WERI-Rb-1 (cell line): ENCODE measurements around the gene ITPKA.

ENCODE experiments used
- DNase-seq: peaks from one replicate; pipeline ENCODE4 v3.0.0-alpha.2; 2020
- H3K27ac ChIP-seq: fragments of 250-450 bp; sonication (Bioruptor Pico); 2 replicates; pipeline ENCODE4 v1.5.1; 2020; ENCODE audit warnings: mild to moderate bottlenecking, moderate library complexity
- H3K27me3 ChIP-seq: fragments of 250-450 bp; sonication (Bioruptor Pico); 2 replicates; pipeline ENCODE4 v1.5.1; 2021; ENCODE audit warnings: mild to moderate bottlenecking, low read depth, moderate library complexity; ENCODE audit not compliant: insufficient read depth, severe bottlenecking
- H3K36me3 ChIP-seq: fragments of 250-450 bp; sonication (Bioruptor Pico); 2 replicates; pipeline ENCODE4 v1.5.1; 2020; ENCODE audit warnings: mild to moderate bottlenecking, moderate library complexity
- H3K4me3 ChIP-seq: 2 replicates; pipeline ENCODE4 v1.5.1; 2011; ENCODE audit warnings: low read depth, mild to moderate bottlenecking, control low read depth, low read length
- H3K9me3 ChIP-seq: fragments of 250-450 bp; sonication (Bioruptor Pico); 2 replicates; pipeline ENCODE4 v1.5.1; 2021; ENCODE audit warnings: mild to moderate bottlenecking, moderate library complexity; ENCODE audit not compliant: severe bottlenecking
- TF ChIP-seq, protein P1 (sequence below): IDR thresholded peaks from 2 replicates; pipeline ENCODE4 v1.5.1; 2011; ENCODE audit warnings: low read depth, mild to moderate bottlenecking, control low read depth, inconsistent platforms, low read length

ITPKA gene

DNA sequence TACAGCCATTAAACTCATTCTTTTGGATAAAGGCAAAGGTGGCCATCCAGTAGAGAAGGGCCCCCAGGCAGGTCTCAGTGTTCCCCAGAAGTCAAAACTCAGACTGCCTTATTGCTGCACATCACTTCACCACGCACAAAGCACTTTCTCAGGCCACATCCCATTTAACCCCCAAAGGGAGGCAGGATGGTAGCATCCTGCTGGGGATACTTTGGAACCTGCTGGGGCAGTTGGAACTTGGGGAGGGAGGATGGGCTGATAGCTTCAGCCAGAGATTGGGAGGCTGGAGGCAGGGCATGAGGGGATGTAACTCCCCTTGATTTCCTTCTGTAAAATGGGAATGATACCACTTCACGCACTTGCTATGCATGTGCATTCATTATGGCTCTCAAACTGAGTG is 5.0 kb downstream of the ITPKA start:
- Histone ChIP-seq H3K27me3 (no peaks in the 10 kb centered on the region), H3K36me3 (no peaks in the 10 kb centered on the region)
- TF ChIP-seq, protein P1, sequence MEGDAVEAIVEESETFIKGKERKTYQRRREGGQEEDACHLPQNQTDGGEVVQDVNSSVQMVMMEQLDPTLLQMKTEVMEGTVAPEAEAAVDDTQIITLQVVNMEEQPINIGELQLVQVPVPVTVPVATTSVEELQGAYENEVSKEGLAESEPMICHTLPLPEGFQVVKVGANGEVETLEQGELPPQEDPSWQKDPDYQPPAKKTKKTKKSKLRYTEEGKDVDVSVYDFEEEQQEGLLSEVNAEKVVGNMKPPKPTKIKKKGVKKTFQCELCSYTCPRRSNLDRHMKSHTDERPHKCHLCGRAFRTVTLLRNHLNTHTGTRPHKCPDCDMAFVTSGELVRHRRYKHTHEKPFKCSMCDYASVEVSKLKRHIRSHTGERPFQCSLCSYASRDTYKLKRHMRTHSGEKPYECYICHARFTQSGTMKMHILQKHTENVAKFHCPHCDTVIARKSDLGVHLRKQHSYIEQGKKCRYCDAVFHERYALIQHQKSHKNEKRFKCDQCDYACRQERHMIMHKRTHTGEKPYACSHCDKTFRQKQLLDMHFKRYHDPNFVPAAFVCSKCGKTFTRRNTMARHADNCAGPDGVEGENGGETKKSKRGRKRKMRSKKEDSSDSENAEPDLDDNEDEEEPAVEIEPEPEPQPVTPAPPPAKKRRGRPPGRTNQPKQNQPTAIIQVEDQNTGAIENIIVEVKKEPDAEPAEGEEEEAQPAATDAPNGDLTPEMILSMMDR, result no peak

DNA sequence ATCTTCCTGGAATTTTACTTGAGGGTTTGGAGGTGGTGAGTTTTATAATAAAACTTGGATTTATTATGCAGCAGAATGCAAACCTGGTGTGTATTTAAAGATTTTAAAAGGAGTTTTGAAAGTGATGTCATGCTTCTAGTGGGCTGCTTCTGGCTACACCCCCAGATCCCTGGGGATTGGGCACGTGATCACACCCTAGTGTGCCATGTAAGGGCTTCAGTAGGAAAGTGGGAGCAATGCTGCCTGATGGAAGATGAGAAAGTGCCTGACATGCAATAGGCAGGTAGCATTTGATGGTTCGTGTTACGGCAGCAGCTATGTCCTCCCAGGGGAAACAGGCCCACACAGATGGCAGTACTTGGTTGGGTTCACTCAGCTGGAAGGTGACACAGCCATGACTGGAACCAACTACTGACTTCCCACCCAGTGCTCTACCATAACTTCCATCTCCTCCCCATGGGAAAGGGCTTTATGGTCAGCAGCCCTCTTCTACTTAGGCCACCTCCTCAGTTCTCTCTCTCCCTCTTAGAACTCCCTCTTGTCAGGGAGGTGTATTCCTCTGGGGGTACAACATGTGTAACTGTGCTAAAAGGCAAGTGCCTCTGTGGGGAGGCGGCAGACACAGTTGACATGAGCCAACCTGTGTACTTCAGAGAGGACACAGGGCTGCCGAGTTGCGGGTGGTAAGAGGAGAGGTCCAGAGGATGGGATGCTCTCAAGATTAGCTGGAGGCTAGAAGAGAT is 5.6 kb downstream of the ITPKA start:
- Histone ChIP-seq H3K36me3 (no peaks in the 10 kb centered on the region), H3K4me3 (no peak overlapping the region), H3K9me3 (no peaks in the 10 kb centered on the region), H3K27ac (no peak overlapping the region), H3K27me3 (no peaks in the 10 kb centered on the region)
- DNase-seq, result no peak
- TF ChIP-seq, protein P1, result no peak

More for the DNA sequence above, 5.0 kb downstream of the ITPKA start:
- Histone ChIP-seq H3K27ac (no peak overlapping the region), H3K9me3 (no peaks in the 10 kb centered on the region), H3K4me3 (no peak overlapping the region)
- DNase-seq, result no peak

DNA sequence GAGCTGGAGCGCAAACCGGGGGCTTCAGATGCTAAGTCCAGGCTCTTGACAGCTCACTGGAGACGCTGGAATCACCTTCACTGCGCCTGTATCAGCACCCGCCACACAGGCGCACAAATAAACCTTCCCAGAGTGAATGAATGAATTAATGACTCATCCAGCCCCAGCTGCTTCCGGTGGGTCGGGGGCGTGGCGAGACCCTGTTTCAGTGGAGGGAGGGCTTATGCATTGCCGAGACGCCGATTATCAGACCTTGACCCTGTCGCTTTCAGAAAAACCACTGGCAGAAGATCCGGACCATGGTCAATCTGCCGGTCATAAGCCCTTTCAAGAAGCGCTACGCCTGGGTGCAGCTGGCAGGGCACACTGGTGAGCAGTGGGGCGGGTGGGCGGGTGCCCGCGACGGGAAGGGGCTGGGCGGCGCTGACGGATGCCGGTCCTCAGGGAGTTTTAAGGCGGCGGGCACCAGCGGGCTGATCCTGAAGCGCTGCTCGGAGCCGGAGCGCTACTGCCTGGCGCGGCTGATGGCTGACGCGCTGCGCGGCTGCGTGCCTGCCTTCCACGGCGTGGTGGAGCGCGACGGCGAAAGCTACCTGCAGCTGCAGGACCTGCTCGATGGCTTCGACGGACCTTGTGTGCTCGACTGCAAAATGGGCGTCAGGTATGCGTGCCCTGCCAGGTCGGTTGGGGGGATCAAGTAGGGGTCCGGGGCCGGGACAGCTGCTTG is 7.7 kb downstream of the ITPKA start:
- H3K4me3 ChIP-seq, result no peak overlapping the region
- DNase-seq, result no peak

DNA sequence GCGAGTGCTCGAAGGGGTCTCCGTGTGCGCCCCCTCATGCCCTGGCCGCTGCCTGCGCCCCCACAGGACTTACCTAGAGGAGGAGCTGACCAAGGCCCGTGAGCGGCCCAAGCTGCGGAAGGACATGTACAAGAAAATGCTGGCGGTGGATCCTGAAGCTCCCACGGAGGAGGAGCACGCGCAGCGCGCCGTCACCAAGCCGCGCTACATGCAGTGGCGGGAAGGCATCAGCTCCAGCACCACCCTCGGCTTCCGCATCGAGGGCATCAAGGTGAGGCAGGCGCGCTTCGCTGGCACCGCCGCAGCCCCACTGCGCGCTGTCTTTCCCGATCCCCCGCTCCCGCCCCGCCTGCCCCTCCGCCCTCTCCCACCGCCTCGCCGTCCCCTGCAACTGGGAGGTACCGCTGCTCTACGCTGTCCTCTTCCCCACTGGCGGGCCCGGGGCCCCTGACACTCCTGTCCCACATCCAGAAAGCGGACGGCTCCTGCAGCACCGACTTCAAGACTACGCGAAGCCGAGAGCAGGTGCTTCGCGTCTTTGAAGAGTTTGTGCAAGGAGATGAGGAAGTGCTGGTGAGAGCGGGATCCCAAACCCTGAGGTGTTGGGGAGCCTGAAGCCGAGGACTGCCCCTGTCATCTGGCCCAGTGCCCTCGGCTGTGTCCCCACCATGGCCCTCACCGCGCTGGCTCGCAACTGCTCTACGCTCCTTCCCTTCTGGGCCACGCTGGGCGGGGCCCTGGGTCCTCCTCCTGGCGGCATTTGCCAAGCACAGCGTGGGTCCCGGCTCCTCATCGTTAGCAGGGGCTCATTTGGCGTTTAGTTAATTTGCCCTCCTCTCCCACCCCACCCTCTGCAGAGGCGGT is 8.5 kb downstream of the ITPKA start:
- no peak overlapping the region for H3K27ac ChIP-seq
- no peaks in the 10 kb centered on the region for H3K36me3 ChIP-seq
- TF ChIP-seq, protein P1, result no peak
- H3K9me3 ChIP-seq, result no peaks in the 10 kb centered on the region
- DNase-seq, result no peak
- no peak overlapping the region for H3K4me3 ChIP-seq
- no peaks in the 10 kb centered on the region for H3K27me3 ChIP-seq

More for the DNA sequence above, 7.7 kb downstream of the ITPKA start:
- no peaks in the 10 kb centered on the region for H3K9me3 ChIP-seq
- TF ChIP-seq, protein P1, result no peak
- no peak overlapping the region for H3K27ac ChIP-seq
- no peaks in the 10 kb centered on the region for H3K36me3 ChIP-seq
- no peaks in the 10 kb centered on the region for H3K27me3 ChIP-seq

DNA sequence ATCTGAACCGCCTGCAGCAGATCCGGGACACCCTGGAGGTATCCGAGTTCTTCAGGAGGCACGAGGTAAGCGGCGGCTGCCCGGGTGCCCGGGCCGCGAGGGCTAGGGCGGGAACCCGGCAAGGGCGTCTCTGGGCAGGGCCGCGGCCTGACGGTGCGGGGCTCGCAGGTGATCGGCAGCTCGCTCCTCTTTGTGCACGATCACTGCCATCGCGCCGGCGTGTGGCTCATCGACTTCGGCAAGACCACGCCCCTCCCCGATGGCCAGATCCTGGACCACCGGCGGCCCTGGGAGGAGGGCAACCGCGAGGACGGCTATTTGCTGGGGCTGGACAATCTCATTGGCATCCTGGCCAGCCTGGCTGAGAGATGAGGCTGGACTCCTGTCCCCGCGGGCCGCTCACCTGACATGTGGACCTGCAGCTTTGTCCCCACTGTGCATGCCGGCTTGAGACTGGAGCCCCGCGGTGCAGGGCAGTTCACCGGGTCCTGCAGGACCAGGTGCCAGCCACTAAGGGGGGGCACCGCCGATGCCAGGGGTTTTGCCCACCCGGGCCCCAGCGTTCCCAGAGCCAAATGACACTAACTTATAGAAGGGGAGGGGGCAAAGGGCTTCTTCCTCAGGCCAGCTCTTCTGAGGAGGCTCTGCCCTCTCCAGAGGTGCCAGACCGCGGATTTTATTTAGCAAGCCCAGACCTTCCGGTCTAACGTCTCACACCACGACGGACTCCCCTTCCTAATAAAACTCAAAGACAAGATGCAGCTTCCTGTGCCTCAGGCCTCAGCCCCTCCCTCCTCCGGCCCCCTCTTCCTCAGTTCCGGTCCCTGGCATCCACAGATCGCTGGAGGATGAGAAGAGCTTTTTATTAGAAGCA is 9.4 kb downstream of the ITPKA start:
- Histone ChIP-seq H3K9me3 (no peaks in the 10 kb centered on the region), H3K27ac (no peak overlapping the region), H3K4me3 (no peak overlapping the region), H3K36me3 (no peaks in the 10 kb centered on the region), H3K27me3 (no peaks in the 10 kb centered on the region)
- TF ChIP-seq, protein P1, result no peak
- DNase-seq, result no peak
